ENCODE data around the gene RSPH6A. TPM values are rescaled to one million over a fixed set of nuclear protein-coding genes. Genes with fewer than 3 reads are reported as not detected.
A peak's percentile ranks its signal among the peaks of the same experiment; 100 is the strongest.

Gene RSPH6A
- polyA plus RNA-seq, 3 donors: not detected

DNA sequence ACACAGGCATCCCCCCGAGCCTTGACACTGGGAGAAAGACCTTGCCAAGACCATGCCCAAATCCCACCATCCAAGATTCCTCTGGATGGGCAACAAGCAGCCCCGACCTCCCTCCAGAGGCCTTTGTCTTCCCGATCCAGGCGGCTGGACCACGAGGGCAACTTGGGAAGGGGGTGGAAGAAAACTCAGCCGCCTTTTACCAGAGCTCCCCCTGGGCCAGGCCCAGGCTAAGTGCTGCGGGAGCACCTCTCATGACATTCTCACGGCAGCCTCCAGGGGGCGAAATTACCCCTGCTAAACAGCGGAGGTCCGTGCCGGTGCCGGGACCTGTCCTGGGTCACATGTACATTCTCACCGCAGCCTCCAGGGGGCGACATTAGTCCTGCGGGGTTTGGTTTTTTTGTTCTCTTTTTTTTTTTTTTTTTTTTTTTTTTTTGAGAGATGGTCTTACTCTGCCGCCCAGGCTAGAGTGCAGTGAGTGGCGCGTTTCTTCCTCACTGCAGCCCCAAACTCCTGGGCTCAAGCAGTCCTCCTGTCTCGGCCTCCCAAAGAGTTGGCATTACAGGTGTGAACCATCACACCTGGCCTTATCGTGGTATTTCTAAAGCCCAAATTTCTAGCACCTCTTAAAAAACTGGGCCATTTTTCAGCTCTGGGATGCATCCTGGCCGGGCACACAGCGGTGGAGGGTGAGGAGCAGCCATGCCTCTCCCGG, 2.1 kb upstream of the RSPH6A start:
- H3K27ac Mint-ChIP-seq: no peak overlapping the region
- H3K4me3 Mint-ChIP-seq: no peak overlapping the region
- H3K4me3 ChIP-seq (replicated peaks in 1 of 3; ENCODE audit: low read depth in 2 of 3, low read length in 3 of 3): no peak overlapping the region
- H4K20me1 ChIP-seq (ENCODE audit: insufficient read depth, low read length): peaks cover 65% of the 10 kb centered on the region
- H3K4me2 ChIP-seq (replicated peaks; ENCODE audit: extremely low read depth, low read length, poor library complexity, severe bottlenecking): no peak overlapping the region
- H3K36me3 Mint-ChIP-seq: peaks cover 24 to 34% of the 10 kb centered on the region in 2 donors
- WGBS (ENCODE audit: insufficient coverage): 32% methylated on average over 11 of the region's 24 CpGs
- peaks cover 11 to 45% of the 10 kb centered on the region in 2 donors for H3K27me3 ChIP-seq (ENCODE audit: control insufficient read depth in 2 of 2, insufficient read depth in 2 of 2, low read length in 2 of 2)
- H3K79me2 ChIP-seq (ENCODE audit: insufficient read depth, low read length): no peaks in the 10 kb centered on the region
- peaks cover 0 to 13% (median 0%) of the 10 kb centered on the region in 7 donors for H3K9me3 Mint-ChIP-seq
- H2AFZ ChIP-seq (ENCODE audit: insufficient read depth, low read depth, low read length, poor library complexity, severe bottlenecking): no peak overlapping the region
- no peak overlapping the region for H3K27ac ChIP-seq (ENCODE audit: low read depth in 1 of 2, low read length in 2 of 2)
- intact Hi-C loops (cut with micrococcal nuclease): loop anchor here (5.0 kb wide), 1 partner anchor 65 kb away; no protein-coding TSS in a partner anchor
- H3K27me3 Mint-ChIP-seq (ENCODE audit: low read depth in 3 of 3): peaks cover 40 to 52% (median 45%) of the 10 kb centered on the region in 3 donors
- peak; percentile 99 for TF ChIP-seq CTCF (IDR thresholded peaks at IDR 0.05)
- H3K4me1 ChIP-seq (ENCODE audit: control insufficient read depth in 1 of 2, insufficient read depth in 2 of 2, low read length in 2 of 2): peaks cover 9 to 10% of the 10 kb centered on the region in 2 donors
- DNase-seq: peak; percentile 93 to 95 (median 95)
- H3K36me3 ChIP-seq (replicated peaks in 1 of 2; ENCODE audit: control insufficient read depth in 1 of 2, insufficient read depth in 2 of 2, low read length in 2 of 2): peaks cover 27 to 32% of the 10 kb centered on the region in 2 donors
- H3K4me1 Mint-ChIP-seq: peaks cover 6% of the 10 kb centered on the region
- H3K9ac ChIP-seq (ENCODE audit: insufficient read depth, low read length, poor library complexity, severe bottlenecking): no peak overlapping the region
- H3K9me3 ChIP-seq (replicated peaks in 1 of 2; ENCODE audit: control insufficient read depth in 1 of 2, insufficient read depth in 1 of 2, low read length in 2 of 2): peaks cover 0 to 6% of the 10 kb centered on the region in 2 donors

DNA sequence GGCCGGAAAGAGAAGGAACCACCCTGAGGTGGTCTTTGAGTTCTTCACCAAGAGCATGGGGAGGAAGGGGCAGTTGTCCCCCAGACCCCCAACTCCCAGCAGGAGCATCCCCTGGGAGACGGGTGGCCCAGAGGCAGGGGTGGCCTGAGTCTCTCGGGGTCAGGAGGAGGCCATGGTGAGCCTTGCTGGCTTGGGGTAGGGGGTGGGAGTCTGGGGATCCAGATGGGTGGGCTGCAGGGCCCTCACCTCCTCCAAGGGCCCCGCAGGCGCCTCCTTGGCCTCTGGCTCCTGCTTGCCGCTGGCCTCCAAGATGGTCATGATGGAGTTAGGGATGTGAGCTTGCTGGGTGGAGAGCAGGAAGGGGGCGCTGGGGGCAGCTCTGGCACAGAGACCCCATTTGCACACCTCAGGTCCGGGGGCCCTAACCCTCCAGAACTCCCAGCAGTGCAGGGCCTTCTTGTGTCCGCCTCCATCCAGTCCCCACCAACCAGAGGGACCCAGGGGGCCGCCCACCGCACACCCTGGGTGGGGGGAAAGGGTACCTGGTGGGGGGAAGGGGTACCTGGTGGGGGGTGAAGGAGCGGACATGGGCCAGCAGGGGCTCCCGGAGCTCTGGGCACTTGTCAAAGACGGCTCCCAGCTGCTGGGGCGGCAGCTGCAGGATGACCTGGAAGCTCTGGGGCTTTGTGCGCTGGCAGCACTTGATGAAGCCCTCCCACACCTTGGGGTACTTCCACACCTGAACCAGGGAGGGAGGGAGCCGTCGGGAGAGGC, 1.3 kb upstream of the RSPH6A start:
- peaks cover 65% of the 10 kb centered on the region for H4K20me1 ChIP-seq (ENCODE audit: insufficient read depth, low read length)
- H3K4me1 Mint-ChIP-seq: peaks cover 6% of the 10 kb centered on the region
- H3K27me3 ChIP-seq (ENCODE audit: control insufficient read depth in 2 of 2, insufficient read depth in 2 of 2, low read length in 2 of 2): peaks cover 11 to 46% of the 10 kb centered on the region in 2 donors
- no peaks in the 10 kb centered on the region for H3K79me2 ChIP-seq (ENCODE audit: insufficient read depth, low read length)
- no peak overlapping the region for H2AFZ ChIP-seq (ENCODE audit: insufficient read depth, low read depth, low read length, poor library complexity, severe bottlenecking)
- no peak overlapping the region for H3K27ac Mint-ChIP-seq
- no peak overlapping the region for H3K27ac ChIP-seq (ENCODE audit: low read depth in 1 of 2, low read length in 2 of 2)
- no peak overlapping the region for H3K4me2 ChIP-seq (replicated peaks; ENCODE audit: extremely low read depth, low read length, poor library complexity, severe bottlenecking)
- peaks cover 9 to 10% of the 10 kb centered on the region in 2 donors for H3K4me1 ChIP-seq (ENCODE audit: control insufficient read depth in 1 of 2, insufficient read depth in 2 of 2, low read length in 2 of 2)
- peaks cover 0 to 6% of the 10 kb centered on the region in 2 donors for H3K9me3 ChIP-seq (replicated peaks in 1 of 2; ENCODE audit: control insufficient read depth in 1 of 2, insufficient read depth in 1 of 2, low read length in 2 of 2)
- DNase-seq: peak in 1 of 3 donors; percentile 6
- intact Hi-C loops (cut with micrococcal nuclease): loop anchor here (5.0 kb wide), 1 partner anchor 66 kb away; no protein-coding TSS in a partner anchor
- H3K27me3 Mint-ChIP-seq (ENCODE audit: low read depth in 3 of 3): peaks cover 43 to 57% (median 49%) of the 10 kb centered on the region in 3 donors
- H3K9ac ChIP-seq (ENCODE audit: insufficient read depth, low read length, poor library complexity, severe bottlenecking): no peak overlapping the region
- peaks cover 0 to 13% (median 0%) of the 10 kb centered on the region in 7 donors for H3K9me3 Mint-ChIP-seq
- H3K4me3 ChIP-seq (replicated peaks in 1 of 3; ENCODE audit: low read depth in 2 of 3, low read length in 3 of 3): no peak overlapping the region
- peaks cover 19 to 26% of the 10 kb centered on the region in 2 donors for H3K36me3 Mint-ChIP-seq
- peaks cover 22 to 27% of the 10 kb centered on the region in 2 donors for H3K36me3 ChIP-seq (replicated peaks in 1 of 2; ENCODE audit: control insufficient read depth in 1 of 2, insufficient read depth in 2 of 2, low read length in 2 of 2)
- TF ChIP-seq CTCF (IDR thresholded peaks at IDR 0.05): no peak
- WGBS (ENCODE audit: insufficient coverage): 85% methylated on average over 6 of the region's 18 CpGs
- peak overlapping the region in 1 of 2 donors; percentile 73 for H3K4me3 Mint-ChIP-seq
